Measurements from ENCODE around the gene AP1S1. TPM values are rescaled to one million over a fixed set of nuclear protein-coding genes. Genes with fewer than 3 reads are reported as not detected.
A peak's percentile ranks its signal among the peaks of the same experiment; 100 is the strongest.
"Not testable (repeated sequence)": the region's sequence is repeated elsewhere in the genome, so short reads cannot be mapped to it uniquely, and the experiment has no call there.

The AP1S1 gene
- total RNA-seq, 1 experiment from 2014 or later: 72.5 TPM

DNA sequence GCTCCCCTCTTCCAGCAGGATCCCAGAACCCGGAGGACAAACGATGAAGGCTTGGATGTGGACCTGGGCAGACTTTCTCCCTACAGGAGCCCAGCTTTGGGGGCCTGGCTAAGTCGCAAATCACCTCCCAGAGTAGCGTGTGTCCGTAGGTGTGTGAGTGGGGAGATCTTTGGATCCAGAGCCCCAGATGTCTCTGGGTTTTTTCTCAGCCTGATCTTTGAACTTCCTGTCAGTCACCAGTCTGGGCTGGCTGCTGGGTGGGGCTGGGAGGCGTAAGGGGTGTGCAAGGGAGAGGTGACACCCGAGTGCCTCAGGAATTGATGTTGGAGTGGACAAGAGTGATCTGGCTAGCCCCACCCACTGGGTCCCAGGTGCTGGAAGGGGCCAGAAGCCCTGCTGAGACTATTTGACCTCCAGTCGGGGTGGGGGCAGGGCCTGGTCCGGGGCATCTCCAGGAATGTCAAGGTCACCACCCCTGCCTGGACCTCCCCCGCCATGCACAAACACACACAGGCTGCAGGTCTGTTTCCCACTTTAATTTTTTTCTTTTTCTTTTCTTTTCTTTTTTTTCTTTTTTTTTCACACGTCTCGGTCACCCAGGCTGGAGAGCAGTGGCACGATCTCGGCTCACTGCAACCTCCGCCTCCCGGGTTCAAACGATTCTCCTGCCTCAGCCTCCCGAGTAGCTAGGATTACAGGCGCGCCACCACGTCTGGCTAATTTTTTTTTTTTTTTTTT lies 46.8 kb downstream of the AP1S1 start, which contains the start of gene MOGAT3:
Gene MOGAT3, minus strand, starts transcription at position 175 of the 738 bp plus-strand sequence. CDS start 182 bp downstream, outside the sequence.
- no peak within 1 kb of the TSS for H3K27ac Mint-ChIP-seq (ENCODE audit: low read depth, unreplicated experiment)
- peaks cover 12% of the 10 kb centered on the region for H3K27me3 Mint-ChIP-seq (ENCODE audit: insufficient read depth, unreplicated experiment)
- ChIA-PET CTCF (interaction anchor here (0.6 to 1.2 kb wide), 4 partner anchors 8 to 27 kb away, joined by 3 read pairs; partner anchors contain the start of genes PLOD3 and ZNHIT1), POLR2A (no interaction called here)
- no peaks in the 10 kb centered on the region for H3K9me3 Mint-ChIP-seq (ENCODE audit: unreplicated experiment)
- no peaks in the 10 kb centered on the region for H3K4me1 Mint-ChIP-seq (ENCODE audit: insufficient read depth, unreplicated experiment)
- intact Hi-C loops (cut with micrococcal nuclease): no loop called here
- no peak for TF ChIP-seq CTCF (IDR thresholded peaks at IDR 0.05; ENCODE audit: unreplicated experiment)
- no peak within 1 kb of the TSS for H3K4me3 Mint-ChIP-seq (ENCODE audit: unreplicated experiment)
- H3K36me3 Mint-ChIP-seq (ENCODE audit: insufficient read depth, unreplicated experiment): no peaks in the 10 kb centered on the region
- BruUV-seq (replicated peaks): no TSS peak
- no peak for DNase-seq (ENCODE audit: unreplicated experiment)

DNA sequence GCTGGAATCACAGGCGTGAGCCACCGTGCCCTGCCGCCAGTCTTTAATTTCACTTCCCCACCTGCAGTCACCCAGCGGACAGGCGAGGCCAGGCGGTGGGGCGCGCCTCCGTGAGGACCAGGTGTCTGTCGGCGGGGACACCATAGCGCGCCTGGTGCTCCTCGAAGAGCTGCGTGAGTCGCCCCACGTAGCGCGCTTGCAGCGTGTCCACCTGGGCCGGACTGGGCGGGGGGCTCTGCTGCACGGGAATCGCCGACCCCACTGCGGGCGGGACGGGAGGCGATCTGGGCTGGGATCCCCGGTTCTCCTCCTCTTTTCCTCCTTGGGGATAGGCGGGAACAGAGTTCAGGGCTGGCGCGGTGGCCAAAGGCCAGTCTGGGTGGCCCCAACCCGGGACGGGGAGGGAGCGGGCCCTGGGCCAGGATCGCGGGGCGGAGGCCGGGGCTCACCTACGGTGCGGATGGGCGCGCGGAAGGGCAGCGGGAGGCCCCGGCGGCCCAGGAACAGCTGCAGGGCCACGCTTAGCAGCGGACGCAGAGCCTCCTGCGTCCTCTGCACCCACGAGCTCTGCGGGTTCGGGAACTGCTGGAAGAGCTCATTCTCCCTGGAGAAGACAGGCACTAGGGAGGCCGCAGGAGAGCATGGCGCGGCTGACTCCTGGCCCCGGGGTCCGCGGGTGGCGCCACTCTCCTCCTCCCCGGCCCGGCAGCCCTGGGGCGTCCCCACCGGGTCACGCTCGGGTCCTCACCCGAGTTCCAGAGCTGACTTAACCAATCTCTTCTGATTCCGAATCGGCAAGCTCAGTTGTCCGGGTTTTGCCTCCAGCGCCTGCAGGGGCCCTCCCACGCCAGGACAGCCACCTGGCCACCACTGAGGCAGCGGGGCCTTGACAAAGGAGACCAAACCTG lies 47.7 kb downstream of the AP1S1 start:
- H3K27me3 Mint-ChIP-seq (ENCODE audit: insufficient read depth, unreplicated experiment): peaks cover 12% of the 10 kb centered on the region
- no peaks in the 10 kb centered on the region for H3K4me1 Mint-ChIP-seq (ENCODE audit: insufficient read depth, unreplicated experiment)
- no peak for TF ChIP-seq CTCF (IDR thresholded peaks at IDR 0.05; ENCODE audit: unreplicated experiment)
- no peaks in the 10 kb centered on the region for H3K9me3 Mint-ChIP-seq (ENCODE audit: unreplicated experiment)
- BruUV-seq (replicated peaks): no TSS peak
- H3K4me3 Mint-ChIP-seq (ENCODE audit: unreplicated experiment): no peak overlapping the region
- no peak overlapping the region for H3K27ac Mint-ChIP-seq (ENCODE audit: low read depth, unreplicated experiment)
- no peak for DNase-seq (ENCODE audit: unreplicated experiment)
- intact Hi-C loops (cut with micrococcal nuclease): no loop called here
- ChIA-PET CTCF (interaction anchor here (0.7 to 3.5 kb wide), 5 partner anchors 10 to 81 kb away, joined by 3 to 22 read pairs (median 3); no protein-coding TSS in a partner anchor), POLR2A (no interaction called here)
- peaks cover 6% of the 10 kb centered on the region for H3K36me3 Mint-ChIP-seq (ENCODE audit: insufficient read depth, unreplicated experiment)

DNA sequence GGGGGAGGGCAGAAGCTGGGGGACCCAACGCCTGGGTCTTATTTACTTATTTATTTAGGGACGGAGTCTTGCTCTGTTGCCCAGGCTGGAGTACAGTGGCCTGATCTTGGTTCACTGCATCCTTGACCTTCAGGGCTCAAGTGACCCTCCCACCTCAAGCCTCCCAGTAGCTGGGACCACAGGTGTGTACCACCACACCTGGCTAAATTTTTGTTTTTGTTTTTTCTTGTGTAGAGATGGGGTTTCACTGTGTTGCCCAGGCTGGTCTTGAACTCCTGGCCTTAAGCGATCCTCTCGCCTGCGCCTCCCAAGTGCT lies 48.3 kb downstream of the AP1S1 start:
- Mint-ChIP-seq H3K4me1 (ENCODE audit: insufficient read depth, unreplicated experiment) (no peaks in the 10 kb centered on the region), H3K4me3 (ENCODE audit: unreplicated experiment) (no peak overlapping the region), H3K27me3 (ENCODE audit: insufficient read depth, unreplicated experiment) (peaks cover 12% of the 10 kb centered on the region), H3K9me3 (ENCODE audit: unreplicated experiment) (no peaks in the 10 kb centered on the region), H3K36me3 (ENCODE audit: insufficient read depth, unreplicated experiment) (peaks cover 9% of the 10 kb centered on the region), H3K27ac (ENCODE audit: low read depth, unreplicated experiment) (no peak overlapping the region)
- DNase-seq (ENCODE audit: unreplicated experiment): no peak
- intact Hi-C loops (cut with micrococcal nuclease): no loop called here
- BruUV-seq (replicated peaks): no TSS peak
- ChIA-PET POLR2A (no interaction called here), CTCF (interaction anchor here (0.8 to 3.5 kb wide), 3 partner anchors 10 to 80 kb away, joined by 3 to 22 read pairs (median 3); no protein-coding TSS in a partner anchor)
- no peak for TF ChIP-seq CTCF (IDR thresholded peaks at IDR 0.05; ENCODE audit: unreplicated experiment)

GRCh38 chr7:101203740-101204738 lies 49.8 kb downstream of the AP1S1 start:
- H3K4me1 Mint-ChIP-seq (ENCODE audit: insufficient read depth, unreplicated experiment); BruUV-seq (replicated peaks); H3K9me3 Mint-ChIP-seq (ENCODE audit: unreplicated experiment); H3K4me3 Mint-ChIP-seq (ENCODE audit: unreplicated experiment); intact Hi-C loops (cut with micrococcal nuclease); H3K27ac Mint-ChIP-seq (ENCODE audit: low read depth, unreplicated experiment): not testable (repeated sequence)
- Mint-ChIP-seq H3K27me3 (ENCODE audit: insufficient read depth, unreplicated experiment) (peaks cover 12% of the 10 kb centered on the region), H3K36me3 (ENCODE audit: insufficient read depth, unreplicated experiment) (peaks cover 24% of the 10 kb centered on the region)
- ChIA-PET CTCF (interaction anchor here (0.6 to 3.5 kb wide), 4 partner anchors 11 to 60 kb away, joined by 3 to 22 read pairs (median 4); no protein-coding TSS in a partner anchor), POLR2A (interaction anchor here (0.7 kb wide), 1 partner anchor 11 kb away, joined by 3 read pairs; no protein-coding TSS in a partner anchor)
- DNase-seq (ENCODE audit: unreplicated experiment): peak; percentile 21
